HS-5 (cell line): ENCODE measurements around the gene PIK3CD.

Experiments
- DNase-seq: peaks from one replicate; pipeline ENCODE4 v3.0.0-alpha.2; 2012; ENCODE audit warnings: low read depth

The PIK3CD gene

DNA sequence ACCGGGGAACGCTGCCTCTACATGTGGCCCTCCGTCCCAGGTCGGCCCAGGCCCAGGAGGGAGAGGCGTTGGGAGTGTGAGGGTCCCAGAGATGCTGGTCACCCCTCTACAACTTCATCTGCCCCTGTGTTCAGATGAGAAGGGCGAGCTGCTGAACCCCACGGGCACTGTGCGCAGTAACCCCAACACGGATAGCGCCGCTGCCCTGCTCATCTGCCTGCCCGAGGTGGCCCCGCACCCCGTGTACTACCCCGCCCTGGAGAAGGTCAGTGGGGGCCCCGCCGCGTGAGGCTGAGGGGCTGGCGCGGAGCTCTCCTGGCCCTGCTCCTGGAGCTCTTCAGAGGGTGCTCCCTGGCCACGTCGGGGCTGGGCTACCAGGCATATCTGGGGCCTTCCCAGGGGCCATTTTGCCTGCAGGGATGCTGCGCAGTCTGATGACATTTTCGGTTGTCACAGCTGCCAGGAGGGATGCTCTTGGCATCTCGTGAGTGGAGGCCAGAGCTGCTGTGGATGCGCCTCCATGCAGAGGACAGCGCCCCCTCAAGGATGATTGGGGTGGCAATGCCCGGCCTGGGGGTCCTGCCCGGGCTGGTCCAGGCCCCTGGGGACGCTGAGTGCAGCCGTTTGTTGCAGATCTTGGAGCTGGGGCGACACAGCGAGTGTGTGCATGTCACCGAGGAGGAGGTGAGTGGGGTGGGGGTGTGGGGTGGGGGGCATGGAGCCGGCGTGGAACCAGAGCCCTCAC, 68.6 kb downstream of the PIK3CD start:
- DNase-seq = no peak

DNA sequence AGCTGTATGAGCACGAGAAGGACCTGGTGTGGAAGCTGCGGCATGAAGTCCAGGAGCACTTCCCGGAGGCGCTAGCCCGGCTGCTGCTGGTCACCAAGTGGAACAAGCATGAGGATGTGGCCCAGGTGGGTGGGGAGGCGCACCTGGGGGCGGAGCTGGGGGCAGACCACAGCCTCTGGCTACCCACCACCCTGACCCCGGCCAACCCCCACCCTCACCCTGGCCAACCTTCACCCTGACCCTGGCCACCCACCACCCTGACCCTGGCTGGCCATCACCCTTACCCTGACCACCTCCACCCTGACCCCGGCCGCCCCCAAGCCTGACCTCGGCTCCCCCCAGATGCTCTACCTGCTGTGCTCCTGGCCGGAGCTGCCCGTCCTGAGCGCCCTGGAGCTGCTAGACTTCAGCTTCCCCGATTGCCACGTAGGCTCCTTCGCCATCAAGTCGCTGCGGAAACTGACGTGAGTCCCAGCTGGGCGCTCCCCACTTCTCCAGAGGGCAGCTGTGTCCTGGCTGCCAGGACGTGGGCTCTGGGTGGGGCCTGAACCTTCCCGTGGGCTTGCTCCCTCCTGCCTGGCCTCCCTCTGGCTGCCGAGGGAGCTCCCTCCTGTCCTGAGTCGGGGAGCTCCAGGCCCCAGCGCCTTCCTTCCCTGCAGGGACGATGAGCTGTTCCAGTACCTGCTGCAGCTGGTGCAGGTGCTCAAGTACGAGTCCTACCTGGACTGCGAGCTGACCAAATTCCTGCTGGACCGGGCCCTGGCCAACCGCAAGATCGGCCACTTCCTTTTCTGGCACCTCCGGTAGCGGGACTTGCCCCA, 69.5 kb downstream of the PIK3CD start:
- DNase-seq = no peak

DNA sequence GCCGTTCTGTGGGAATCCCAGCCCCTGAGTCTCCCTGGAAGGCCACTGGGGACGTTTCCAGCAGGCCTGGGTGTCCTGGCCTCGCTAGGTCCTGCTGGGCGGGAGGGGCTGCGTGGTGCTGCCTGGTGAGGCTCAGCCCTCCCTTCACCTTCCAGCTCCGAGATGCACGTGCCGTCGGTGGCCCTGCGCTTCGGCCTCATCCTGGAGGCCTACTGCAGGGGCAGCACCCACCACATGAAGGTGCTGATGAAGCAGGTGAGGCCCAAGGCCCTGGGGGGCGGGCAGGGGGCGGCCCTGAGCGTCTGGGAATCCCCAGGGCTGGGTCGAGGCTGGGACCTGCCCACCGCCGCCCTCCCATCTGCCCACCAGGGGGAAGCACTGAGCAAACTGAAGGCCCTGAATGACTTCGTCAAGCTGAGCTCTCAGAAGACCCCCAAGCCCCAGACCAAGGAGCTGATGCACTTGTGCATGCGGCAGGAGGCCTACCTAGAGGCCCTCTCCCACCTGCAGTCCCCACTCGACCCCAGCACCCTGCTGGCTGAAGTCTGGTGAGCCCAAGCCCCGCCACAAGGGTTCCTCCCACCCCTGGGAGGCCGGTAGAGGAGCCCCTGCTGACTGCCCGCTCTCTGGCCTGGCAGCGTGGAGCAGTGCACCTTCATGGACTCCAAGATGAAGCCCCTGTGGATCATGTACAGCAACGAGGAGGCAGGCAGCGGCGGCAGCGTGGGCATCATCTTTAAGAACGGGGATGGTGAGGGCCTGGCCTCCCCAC, 70.3 kb downstream of the PIK3CD start:
- no peak for DNase-seq

DNA sequence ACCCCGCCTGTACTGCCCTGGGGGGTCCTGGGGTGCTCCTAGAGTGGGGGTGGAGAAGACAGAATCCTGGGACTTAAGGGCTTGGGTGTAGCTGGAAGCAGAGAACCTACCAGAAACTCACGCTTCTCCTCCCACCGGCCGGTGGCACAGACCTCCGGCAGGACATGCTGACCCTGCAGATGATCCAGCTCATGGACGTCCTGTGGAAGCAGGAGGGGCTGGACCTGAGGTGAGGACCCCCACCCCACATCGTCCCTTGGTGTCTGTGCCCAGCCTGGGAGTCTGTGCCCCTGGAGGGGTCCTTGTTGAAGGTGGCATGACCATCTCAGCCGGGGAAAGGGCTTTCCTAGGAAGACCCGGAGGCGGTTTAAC, 70.8 kb downstream of the PIK3CD start:
- DNase-seq = no peak

DNA sequence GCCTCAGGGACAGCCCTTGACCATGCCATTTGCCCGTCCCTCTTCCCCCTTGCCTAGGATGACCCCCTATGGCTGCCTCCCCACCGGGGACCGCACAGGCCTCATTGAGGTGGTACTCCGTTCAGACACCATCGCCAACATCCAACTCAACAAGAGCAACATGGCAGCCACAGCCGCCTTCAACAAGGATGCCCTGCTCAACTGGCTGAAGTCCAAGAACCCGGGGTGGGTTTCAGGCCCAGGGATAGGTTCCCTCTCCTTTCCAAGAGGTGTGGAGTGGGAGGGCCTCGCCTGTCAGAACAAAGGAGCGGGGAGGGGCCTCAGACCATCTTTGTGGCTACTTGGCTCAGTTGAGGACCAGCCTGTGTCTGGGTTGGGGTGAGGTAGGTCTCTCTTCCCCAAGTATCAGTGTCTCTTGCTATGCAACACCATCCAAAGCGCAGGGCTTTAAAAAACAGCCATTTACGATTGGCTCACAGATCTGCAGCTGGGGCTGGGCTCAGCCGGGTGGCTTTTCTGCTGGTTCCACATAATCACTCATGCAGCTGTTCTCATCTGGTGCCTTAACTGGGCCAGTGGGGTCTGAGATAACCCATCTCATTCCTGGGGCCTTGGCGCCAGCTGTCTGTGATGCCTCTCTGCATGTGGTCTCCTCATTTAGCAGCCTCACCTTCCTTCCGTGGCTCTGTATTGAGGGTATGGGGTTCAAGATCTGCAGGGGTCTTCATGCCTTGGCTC, 71.7 kb downstream of the PIK3CD start:
- no peak for DNase-seq

DNA sequence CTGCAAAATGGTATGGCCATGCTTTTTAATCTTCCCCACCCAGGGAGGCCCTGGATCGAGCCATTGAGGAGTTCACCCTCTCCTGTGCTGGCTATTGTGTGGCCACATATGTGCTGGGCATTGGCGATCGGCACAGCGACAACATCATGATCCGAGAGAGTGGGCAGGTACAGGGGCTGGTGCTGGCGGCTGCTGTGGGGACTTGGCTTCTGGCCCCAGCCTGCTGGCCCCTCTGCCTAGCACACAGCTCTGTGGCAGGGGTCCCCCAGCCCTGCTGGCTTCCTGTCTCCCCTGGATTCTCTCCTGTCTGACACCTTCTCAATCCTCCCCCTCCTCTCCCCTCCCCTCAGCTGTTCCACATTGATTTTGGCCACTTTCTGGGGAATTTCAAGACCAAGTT, 72.4 kb downstream of the PIK3CD start:
- no peak for DNase-seq

DNA sequence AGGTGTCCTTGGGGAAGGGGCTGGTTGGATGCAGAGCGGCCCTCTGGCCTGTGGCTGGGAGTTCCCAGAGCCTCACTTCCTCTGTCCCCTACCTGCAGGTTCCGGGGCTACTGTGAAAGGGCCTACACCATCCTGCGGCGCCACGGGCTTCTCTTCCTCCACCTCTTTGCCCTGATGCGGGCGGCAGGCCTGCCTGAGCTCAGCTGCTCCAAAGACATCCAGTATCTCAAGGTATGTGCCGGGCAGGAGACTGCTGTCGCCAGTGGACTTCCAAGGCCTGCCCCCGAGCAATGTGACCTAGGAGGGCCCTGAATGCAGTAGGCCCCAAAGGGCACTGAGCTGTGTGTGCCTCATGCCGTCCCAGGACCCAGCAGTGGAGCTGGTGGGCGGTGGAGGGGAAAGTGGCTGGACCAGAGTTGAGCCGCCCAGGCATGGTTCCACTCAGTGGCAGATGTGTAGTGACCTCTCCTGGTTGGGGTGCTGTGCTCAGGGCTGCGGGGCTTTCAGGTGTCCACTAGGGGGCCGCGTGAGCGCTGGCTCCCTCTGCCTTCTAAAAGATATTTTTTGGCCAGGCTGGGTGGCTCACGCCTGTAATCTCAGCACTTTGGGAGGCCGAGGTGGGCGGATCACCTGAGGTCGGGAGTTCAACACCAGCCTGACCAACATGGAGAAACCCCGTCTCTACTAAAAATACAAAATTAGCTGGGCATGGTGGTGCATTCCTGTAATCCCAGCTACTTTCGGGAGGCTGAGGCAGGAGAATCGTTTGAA, 73.4 kb downstream of the PIK3CD start:
- no peak for DNase-seq

DNA sequence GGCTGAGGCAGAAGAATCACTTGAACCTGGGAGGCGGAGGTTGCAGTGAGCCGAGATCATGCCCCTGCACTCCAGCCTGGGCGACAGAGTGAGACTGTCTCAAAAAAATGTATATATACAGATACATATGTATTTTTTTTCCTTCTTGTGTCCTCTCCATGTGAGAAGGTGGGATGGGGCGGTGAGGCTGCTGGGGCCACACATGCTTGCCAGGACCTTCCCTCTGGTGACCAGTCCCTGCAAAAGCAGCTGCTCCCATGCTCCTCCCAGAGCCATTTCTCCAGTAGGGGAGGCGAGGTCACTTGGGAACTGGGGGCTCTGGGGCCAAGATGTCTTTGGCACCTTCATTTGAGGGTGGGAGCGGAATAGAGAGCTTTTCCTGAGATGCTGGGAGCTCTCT, 74.9 kb downstream of the PIK3CD start:
- no peak for DNase-seq

DNA sequence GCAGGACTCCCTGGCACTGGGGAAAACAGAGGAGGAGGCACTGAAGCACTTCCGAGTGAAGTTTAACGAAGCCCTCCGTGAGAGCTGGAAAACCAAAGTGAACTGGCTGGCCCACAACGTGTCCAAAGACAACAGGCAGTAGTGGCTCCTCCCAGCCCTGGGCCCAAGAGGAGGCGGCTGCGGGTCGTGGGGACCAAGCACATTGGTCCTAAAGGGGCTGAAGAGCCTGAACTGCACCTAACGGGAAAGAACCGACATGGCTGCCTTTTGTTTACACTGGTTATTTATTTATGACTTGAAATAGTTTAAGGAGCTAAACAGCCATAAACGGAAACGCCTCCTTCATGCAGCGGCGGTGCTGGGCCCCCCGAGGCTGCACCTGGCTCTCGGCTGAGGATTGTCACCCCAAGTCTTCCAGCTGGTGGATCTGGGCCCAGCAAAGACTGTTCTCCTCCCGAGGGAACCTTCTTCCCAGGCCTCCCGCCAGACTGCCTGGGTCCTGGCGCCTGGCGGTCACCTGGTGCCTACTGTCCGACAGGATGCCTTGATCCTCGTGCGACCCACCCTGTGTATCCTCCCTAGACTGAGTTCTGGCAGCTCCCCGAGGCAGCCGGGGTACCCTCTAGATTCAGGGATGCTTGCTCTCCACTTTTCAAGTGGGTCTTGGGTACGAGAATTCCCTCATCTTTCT, 75.5 kb downstream of the PIK3CD start:
- no peak for DNase-seq

DNA sequence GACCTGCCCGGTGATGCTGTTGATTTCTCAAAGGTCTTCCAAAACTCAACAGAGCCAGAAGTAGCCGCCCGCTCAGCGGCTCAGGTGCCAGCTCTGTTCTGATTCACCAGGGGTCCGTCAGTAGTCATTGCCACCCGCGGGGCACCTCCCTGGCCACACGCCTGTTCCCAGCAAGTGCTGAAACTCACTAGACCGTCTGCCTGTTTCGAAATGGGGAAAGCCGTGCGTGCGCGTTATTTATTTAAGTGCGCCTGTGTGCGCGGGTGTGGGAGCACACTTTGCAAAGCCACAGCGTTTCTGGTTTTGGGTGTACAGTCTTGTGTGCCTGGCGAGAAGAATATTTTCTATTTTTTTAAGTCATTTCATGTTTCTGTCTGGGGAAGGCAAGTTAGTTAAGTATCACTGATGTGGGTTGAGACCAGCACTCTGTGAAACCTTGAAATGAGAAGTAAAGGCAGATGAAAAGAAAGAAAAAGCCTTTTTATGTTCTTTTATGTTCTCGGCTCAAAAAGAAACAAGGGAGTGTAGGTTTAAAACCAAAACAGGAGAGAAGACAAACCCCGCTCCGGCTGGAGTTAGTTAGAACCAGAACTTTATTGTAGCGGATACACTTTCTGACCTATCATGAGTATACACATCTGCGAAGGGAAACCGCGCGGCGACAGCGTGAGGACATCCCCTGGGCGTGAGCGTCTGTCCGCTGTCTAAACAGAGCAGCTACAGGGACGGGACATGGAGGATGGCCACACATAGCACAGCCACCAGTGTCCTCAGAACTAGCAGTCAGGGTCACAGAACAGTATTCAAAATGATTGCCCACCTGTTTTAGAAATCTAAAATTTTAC, 77.1 kb downstream of the PIK3CD start:
- no peak for DNase-seq

DNA sequence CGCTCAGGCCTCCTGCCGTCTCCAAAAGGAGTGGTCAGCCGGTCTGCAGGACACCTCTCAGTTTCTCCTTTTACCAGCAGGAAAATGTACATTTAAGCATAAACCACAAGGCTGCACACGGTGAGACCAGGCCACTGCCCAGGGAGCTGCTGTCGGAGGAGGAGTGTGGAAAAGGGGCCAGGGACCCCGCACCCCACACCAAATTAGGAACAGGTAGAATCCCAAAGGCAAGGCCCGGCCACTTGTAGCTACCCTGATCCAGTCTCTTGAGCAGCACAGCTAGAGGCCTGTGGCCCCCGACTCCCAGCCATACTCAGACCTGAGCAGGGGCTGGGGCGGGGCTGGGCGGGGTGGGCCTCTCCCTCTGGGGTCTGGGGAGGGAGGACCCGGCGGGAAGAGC, 78.0 kb downstream of the PIK3CD start:
- no peak for DNase-seq

DNA sequence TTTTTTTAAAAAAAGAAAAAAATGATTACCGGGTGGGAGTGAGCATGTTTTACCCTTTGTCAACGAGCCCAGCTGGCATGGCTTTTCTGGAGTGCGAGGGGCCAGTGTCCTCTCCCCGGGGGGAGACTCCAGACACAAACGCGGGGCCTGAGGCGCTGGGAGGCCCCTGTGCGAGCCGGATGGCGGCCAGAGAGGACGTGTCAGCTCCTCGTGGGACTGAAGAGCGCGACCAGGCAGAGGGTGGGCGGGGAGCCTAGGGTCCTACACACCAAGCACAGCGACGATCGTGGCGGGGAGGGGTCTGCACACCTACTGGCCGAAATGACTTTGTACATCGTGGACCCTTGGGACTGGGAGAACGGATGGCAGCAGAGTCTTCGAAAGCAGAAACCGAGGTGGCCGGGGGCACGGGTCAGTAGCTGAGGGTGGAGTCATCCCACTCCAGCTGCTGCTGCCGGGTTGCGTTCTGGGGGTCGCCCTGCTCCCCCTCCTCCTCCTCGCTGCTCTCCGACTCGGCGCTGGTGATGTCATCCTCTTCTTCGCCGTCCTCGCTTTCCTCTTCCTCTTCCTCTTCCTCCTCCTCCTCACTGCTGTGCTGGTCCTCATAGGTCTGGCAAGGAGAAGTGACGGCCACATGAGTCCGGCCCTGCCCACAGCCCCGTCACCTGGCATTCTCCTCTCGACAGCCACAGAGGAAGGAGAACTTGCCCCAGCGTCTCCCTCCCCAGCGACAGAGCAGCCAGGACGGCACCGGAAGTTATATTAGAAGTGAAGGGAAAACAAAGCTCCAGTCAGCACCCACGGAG, 78.8 kb downstream of the PIK3CD start:
- DNase-seq = no peak

DNA sequence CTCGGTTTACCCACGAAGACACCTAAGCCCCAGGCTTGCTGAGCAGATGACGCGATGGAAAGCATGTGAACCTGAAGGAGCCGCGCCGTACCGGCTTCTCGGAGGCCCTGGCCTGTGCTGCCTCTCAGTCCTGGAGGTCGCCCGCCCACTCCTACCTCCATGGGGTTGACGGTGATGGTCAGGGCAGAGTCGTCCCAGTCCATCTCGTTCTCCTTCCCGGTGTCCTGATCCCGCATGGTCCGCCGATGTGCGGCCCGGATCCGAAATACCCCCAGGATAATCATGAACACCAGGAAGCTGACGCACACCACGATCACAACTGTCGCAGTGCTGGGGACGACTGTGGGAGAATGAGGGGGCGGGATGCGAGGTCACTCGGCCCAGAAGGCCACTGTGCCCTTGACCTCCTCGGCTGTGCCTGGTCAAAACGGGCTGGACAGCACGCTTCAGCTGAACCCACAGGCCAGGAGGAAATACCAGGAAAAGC, 79.6 kb downstream of the PIK3CD start:
- DNase-seq = no peak

DNA sequence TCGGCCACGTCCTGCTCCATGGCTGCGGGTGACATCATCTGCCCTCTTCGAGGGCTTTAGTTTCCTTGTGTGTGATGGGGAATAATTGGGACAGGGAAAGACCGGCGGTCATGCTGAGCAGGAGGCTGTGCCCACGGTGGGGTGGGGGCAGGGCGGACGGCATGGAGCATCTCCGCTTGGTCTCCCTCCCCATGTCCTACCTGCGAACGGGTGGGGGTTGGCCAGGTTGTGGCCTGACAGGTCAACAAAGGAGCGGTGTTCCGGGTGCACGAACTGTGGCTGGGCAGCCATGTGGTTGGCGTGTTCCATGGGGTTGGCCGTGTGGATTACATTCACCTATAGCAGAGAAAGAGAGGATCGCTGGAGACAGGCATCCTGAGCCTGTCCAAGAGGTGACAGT, 80.0 kb downstream of the PIK3CD start:
- DNase-seq = no peak

DNA sequence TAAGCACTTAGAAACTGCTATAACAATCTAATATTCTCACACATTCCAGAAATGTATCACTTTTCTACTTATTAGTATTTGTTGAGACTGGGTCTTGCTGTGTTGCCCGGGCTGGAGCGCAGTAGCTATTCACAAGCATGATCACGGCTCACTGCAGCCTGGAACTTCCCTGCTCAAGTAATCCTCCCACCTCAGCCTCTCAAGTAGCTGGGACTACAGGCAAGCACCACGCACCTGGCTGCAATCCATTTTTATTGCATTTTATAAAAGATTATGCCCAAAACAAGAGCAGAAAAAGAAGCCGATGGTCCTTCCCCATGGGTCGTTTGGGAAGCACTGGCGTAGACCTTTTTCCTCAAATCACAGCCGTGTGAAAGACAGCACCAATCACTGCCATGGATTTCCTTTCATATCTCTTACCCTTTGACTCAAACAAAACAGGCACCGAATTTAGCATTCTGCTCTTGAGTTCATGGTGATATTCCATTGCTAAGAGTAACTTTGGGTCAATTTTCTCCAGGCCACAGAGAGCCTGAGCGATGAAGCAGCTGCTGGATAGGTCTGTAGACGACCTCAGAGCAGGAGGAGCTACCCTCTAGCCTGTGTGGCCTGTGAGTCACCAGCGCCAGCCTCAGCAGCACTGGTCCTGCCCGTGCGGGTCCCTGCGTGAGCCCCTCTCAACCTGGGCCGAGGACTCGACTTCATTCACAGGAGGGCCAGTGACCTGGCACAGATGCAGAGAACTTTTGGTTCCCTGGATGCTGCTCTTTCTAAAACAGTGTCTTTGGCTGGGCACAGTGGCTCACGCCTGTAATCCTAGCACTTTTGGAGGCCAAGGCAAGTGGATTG, 80.8 kb downstream of the PIK3CD start:
- no peak for DNase-seq

DNA sequence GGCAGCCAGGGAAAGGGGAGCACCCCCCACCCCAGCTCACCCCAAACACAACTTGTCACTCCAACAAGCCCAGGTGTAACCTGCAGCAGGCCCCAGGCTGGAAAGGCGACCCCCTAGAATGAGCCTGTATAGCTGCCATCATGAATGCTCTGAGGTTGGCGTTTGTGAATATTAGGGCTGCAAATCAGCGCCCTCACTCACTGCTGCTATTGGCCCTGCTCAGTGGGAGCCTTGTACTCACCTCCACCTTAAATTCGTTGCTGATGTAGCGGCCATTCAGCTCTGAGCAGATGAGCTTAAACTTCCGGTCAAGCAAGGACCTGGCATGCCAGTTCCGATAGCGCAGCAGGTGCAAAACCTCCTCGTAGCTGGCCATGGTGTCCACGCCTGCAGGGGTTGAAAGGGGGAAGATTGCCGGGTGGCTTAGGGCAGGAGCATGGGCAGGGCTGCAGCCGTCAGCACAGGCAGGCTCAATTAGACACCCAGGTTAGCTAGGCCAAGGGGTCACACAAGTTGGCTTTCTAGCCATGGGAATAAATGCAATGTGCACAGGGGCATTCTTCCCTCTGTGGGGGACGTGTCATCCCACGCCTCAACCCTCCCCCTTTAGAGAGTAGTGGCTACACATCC, 81.7 kb downstream of the PIK3CD start:
- no peak for DNase-seq

DNA sequence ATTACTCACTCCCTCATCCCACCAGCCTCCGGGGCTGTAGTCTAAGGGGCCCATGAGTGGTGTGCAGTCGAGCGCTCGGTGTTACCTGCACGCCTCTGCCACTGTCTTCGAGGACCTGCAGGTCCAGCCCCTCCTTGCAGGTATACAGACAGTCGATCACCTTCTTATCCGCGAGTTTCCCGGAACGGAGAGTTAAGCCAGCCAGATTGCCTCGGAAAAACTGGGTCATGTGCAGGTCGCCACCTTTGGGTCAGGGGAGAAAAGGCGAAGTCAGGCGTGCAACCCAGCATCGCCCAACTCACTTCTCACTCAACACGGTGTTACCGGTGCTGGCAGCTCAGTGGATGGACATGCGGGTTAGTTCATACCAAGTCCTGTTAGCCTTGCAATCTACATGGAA, 84.3 kb downstream of the PIK3CD start:
- no peak for DNase-seq
